Measurements from ENCODE around the gene MED13L.

Gene MED13L

DNA sequence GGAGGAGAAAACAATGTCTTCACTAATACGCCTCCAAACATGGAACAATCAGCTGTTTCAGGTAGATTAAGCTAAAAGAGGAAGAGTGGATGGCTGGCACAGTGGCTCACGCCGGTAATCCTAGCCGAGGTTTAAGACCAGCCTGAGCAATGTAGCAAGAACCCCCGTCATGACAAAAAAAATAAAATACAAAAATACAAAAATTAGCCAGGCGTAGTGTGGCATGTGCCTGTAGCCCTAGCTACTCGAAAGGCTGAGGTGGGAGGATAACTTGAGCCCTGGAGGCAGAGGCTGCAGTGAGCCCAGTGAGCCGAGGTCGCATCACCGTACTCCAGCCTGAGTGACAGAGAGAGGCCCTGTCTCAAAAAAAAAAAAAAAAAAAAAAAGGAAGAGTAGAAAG lies 1.2 kb upstream of the MED13L start:
- no peaks in the 10 kb centered on the region for H3K27me3 ChIP-seq (ENCODE audit: insufficient read depth, low read depth, severe bottlenecking)
- TF ChIP-seq, protein P1, sequence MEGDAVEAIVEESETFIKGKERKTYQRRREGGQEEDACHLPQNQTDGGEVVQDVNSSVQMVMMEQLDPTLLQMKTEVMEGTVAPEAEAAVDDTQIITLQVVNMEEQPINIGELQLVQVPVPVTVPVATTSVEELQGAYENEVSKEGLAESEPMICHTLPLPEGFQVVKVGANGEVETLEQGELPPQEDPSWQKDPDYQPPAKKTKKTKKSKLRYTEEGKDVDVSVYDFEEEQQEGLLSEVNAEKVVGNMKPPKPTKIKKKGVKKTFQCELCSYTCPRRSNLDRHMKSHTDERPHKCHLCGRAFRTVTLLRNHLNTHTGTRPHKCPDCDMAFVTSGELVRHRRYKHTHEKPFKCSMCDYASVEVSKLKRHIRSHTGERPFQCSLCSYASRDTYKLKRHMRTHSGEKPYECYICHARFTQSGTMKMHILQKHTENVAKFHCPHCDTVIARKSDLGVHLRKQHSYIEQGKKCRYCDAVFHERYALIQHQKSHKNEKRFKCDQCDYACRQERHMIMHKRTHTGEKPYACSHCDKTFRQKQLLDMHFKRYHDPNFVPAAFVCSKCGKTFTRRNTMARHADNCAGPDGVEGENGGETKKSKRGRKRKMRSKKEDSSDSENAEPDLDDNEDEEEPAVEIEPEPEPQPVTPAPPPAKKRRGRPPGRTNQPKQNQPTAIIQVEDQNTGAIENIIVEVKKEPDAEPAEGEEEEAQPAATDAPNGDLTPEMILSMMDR (IDR thresholded peaks at IDR 0.05; ENCODE audit: low read depth, low read length), result no peak
- no peaks in the 10 kb centered on the region for H3K36me3 ChIP-seq
- H3K9me3 ChIP-seq (ENCODE audit: severe bottlenecking), result no peaks in the 10 kb centered on the region
- H3K4me3 ChIP-seq (ENCODE audit: low read depth, low read length), result no peak overlapping the region
- DNase-seq, result no peak
- H3K27ac ChIP-seq, result no peak overlapping the region

DNA sequence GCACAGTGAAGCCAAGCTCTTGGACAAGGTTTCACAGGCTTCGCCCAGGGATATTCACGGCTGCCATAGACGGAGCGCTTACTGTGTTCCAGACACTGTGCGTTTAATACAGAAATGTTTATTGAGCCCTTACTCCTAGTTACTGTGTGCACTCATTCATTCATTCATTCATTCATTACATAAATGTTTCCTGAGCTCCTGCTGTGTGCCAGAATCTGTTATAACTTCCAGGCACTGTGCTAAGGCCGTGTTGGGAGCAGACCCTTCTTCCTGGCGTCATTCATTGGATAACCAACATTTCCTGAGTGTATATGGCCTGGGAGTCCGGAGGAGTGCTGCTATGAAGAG lies 760 bp upstream of the MED13L start:
- TF ChIP-seq, protein P1 (IDR thresholded peaks at IDR 0.05; ENCODE audit: low read depth, low read length), result no peak
- Histone ChIP-seq H3K4me3 (ENCODE audit: low read depth, low read length) (peak overlapping the region; percentile 53), H3K9me3 (ENCODE audit: severe bottlenecking) (no peaks in the 10 kb centered on the region), H3K27me3 (ENCODE audit: insufficient read depth, low read depth, severe bottlenecking) (no peaks in the 10 kb centered on the region), H3K27ac (peak overlapping the region; percentile 59), H3K36me3 (no peaks in the 10 kb centered on the region)
- no peak for DNase-seq

DNA sequence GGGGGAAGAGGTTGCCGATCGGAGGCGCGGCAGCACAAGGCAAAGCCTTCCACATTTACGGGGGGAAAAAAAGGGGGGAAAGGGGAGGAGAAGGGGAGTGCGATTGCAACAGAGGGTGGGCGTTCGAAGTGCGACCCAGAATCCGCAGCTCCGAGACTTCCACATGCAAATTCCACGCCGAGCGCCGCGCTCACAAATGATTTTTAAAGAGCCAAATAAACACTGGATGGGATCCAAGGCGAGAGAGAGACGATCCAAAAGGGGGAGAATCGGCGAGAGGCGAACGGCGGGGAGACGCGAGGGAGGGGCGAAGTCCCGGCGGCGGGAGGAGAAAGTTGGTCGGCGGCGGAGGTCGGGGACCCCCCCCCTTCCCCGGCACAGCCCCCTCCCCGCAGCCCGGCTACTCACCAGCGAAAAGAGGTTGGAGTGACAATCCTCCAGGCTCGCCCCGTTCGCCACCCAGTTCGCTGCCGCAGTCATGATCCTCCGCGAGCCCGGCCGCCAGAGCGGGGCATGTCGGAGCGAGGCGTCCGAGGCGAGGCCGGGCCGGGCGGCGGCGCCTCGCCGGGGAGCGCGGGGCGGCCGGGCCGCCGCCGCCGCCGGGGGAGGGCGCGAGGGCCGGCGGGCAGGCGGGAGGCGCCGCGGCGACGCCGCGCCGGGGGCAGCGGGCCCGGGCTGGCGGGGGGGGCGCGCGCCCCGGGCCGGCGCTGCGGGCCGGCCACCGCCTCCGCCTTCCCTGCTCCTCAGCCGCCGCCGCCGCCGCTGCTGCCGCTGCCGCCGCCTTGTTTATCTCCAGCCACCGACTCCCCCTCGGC lies 634 bp downstream of the MED13L start:
- Histone ChIP-seq H3K27me3 (ENCODE audit: insufficient read depth, low read depth, severe bottlenecking) (no peaks in the 10 kb centered on the region), H3K27ac (peak overlapping the region; percentile 69), H3K4me3 (ENCODE audit: low read depth, low read length) (peak overlapping the region; percentile 94), H3K9me3 (ENCODE audit: severe bottlenecking) (no peaks in the 10 kb centered on the region), H3K36me3 (no peaks in the 10 kb centered on the region)
- TF ChIP-seq, protein P1 (IDR thresholded peaks at IDR 0.05; ENCODE audit: low read depth, low read length), result no peak
- peak; percentile 76 for DNase-seq

DNA sequence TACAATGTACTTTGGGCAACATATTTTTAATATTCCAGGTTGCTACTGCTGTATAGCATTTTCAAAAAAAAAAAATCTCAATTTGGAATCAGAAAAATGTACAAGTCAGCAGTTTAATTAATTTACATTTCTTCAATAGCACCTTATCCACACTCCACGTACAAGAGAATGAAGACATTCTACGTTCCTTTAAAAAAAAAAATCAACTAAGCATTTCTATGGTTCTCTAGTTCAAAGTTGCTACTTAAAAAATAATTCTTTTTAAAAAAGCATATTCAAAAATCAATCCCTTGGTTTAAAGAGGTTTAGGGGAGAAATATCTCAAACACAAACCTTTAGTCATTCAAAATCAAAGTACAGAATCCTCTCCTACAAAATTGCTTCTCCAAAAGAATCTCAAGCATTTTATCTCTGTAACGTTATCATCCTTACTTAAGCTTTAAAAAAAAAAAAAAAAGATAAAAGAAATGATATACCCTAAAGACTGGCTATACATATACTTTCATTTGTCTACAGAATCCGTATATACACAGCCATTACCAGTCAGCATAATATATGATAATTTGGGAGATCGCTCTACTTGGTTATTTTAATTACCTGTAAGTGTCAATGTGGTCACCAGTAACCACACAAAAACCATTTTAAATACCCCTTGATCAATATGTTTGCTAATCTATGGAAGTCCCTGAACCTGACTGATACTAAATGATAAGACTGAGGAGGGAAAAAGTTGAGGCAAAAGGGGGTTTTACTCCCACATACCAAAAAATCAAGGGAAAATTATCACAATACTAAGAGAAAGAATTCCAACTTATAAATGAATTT lies 2.7 kb downstream of the MED13L start:
- H3K36me3 ChIP-seq, result no peaks in the 10 kb centered on the region
- no peak for DNase-seq
- H3K27ac ChIP-seq, result no peak overlapping the region
- no peaks in the 10 kb centered on the region for H3K9me3 ChIP-seq (ENCODE audit: severe bottlenecking)
- H3K4me3 ChIP-seq (ENCODE audit: low read depth, low read length), result no peak overlapping the region
- TF ChIP-seq, protein P1 (IDR thresholded peaks at IDR 0.05; ENCODE audit: low read depth, low read length), result no peak
- H3K27me3 ChIP-seq (ENCODE audit: insufficient read depth, low read depth, severe bottlenecking), result no peaks in the 10 kb centered on the region

GRCh38 chr12:116273813-116274550 lies 3.5 kb downstream of the MED13L start:
- no peaks in the 10 kb centered on the region for H3K27me3 ChIP-seq (ENCODE audit: insufficient read depth, low read depth, severe bottlenecking)
- no peak overlapping the region for H3K4me3 ChIP-seq (ENCODE audit: low read depth, low read length)
- H3K36me3 ChIP-seq, result no peaks in the 10 kb centered on the region
- DNase-seq, result no peak
- H3K9me3 ChIP-seq (ENCODE audit: severe bottlenecking), result no peaks in the 10 kb centered on the region
- TF ChIP-seq, protein P1 (IDR thresholded peaks at IDR 0.05; ENCODE audit: low read depth, low read length), result no peak
- H3K27ac ChIP-seq, result no peak overlapping the region
